Sigmoid colon (tissue), 4 donors: ENCODE measurements around the gene SMYD5.

Experiments
- POLR2A ChIP-seq, 2 donors: fragments of 450-650 bp; IDR thresholded peaks; one replicate each; pipeline ENCODE4 v1.6.1; 2016; ENCODE audit warnings: antibody characterized with exemption in 2 of 2, mild to moderate bottlenecking in 2 of 2, moderate library complexity in 2 of 2
- POLR2AphosphoS5 ChIP-seq, 4 donors: sonication (generic); formaldehyde crosslinking; IDR thresholded peaks; one replicate each; pipeline ENCODE4 v1.6.1; 2017; ENCODE audit warnings: antibody characterized with exemption in 4 of 4
- TF ChIP-seq, protein P1 (sequence below), 4 experiments: fragments of 450-650 bp in 3 of 4; fragments of 200-600 bp in 1 of 4; IDR thresholded peaks; one replicate each; pipeline ENCODE4 v1.5.1; 2016 to 2019; ENCODE audit warnings: antibody characterized with exemption in 4 of 4, mild to moderate bottlenecking in 3 of 4, moderate library complexity in 2 of 4

DNA sequence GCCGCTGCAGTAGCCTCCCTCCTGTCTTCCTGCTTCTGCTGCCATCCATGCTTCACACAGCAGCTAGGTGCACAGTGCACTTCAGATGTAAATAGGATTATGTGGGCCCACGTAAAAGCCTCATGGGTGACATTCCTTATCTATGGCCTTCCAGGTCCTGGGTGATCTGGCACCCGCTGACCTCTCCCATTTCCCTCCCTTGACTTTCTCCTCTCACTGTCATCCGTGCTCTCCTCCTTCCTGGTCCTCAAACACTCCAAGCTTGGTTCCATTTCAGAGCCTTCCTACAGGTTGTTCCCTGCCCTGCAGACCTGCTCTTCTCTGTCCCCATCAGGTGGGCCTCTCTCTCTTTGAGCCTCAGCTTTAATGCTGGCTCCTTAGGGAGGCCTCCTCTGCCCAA, 4.0 kb upstream of the SMYD5 start:
- TF ChIP-seq POLR2A (IDR thresholded peaks at IDR 0.05) (no peak), POLR2AphosphoS5 (IDR thresholded peaks at IDR 0.05) (no peak)
- TF ChIP-seq, protein P1, sequence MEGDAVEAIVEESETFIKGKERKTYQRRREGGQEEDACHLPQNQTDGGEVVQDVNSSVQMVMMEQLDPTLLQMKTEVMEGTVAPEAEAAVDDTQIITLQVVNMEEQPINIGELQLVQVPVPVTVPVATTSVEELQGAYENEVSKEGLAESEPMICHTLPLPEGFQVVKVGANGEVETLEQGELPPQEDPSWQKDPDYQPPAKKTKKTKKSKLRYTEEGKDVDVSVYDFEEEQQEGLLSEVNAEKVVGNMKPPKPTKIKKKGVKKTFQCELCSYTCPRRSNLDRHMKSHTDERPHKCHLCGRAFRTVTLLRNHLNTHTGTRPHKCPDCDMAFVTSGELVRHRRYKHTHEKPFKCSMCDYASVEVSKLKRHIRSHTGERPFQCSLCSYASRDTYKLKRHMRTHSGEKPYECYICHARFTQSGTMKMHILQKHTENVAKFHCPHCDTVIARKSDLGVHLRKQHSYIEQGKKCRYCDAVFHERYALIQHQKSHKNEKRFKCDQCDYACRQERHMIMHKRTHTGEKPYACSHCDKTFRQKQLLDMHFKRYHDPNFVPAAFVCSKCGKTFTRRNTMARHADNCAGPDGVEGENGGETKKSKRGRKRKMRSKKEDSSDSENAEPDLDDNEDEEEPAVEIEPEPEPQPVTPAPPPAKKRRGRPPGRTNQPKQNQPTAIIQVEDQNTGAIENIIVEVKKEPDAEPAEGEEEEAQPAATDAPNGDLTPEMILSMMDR (IDR thresholded peaks at IDR 0.05) = no peak
